ENCODE measurements around the gene ATXN7.
A peak's percentile ranks its signal among the peaks of the same experiment; 100 is the strongest.

Gene ATXN7

GRCh38 chr3:63845215-63845614 is 18.5 kb upstream of the ATXN7 start:
- Histone ChIP-seq H3K9me3 (ENCODE audit: control insufficient read depth in 1 of 2, low read length in 2 of 2) (no peaks in the 10 kb centered on the region), H3K36me3 (ENCODE audit: control insufficient read depth in 1 of 2, insufficient read depth in 2 of 2, low read length in 2 of 2) (no peaks in the 10 kb centered on the region), H3K4me3 (ENCODE audit: low read depth in 1 of 2, low read length in 2 of 2) (no peak overlapping the region), H3K27ac (ENCODE audit: low read depth, low read length) (no peak overlapping the region), H3K27me3 (ENCODE audit: control insufficient read depth in 1 of 2, insufficient read depth in 2 of 2, low read length in 2 of 2) (no peaks in the 10 kb centered on the region), H3K4me1 (ENCODE audit: control insufficient read depth in 1 of 2, insufficient read depth in 2 of 2, low read length in 2 of 2) (no peaks in the 10 kb centered on the region), H3K9ac (ENCODE audit: low read depth in 1 of 2, low read length in 2 of 2) (no peak overlapping the region)

GRCh38 chr3:63847718-63848450 is 15.8 kb upstream of the ATXN7 start:
- Histone ChIP-seq H3K27ac (ENCODE audit: low read depth, low read length) (no peak overlapping the region), H3K36me3 (ENCODE audit: control insufficient read depth in 1 of 2, insufficient read depth in 2 of 2, low read length in 2 of 2) (no peaks in the 10 kb centered on the region), H3K9me3 (ENCODE audit: control insufficient read depth in 1 of 2, low read length in 2 of 2) (no peaks in the 10 kb centered on the region), H3K4me1 (ENCODE audit: control insufficient read depth in 1 of 2, insufficient read depth in 2 of 2, low read length in 2 of 2) (no peaks in the 10 kb centered on the region), H3K9ac (ENCODE audit: low read depth in 1 of 2, low read length in 2 of 2) (no peak overlapping the region), H3K4me3 (ENCODE audit: low read depth in 1 of 2, low read length in 2 of 2) (no peak overlapping the region), H3K27me3 (ENCODE audit: control insufficient read depth in 1 of 2, insufficient read depth in 2 of 2, low read length in 2 of 2) (no peaks in the 10 kb centered on the region)

GRCh38 chr3:63849175-63849574 is 14.5 kb upstream of the ATXN7 start:
- Histone ChIP-seq H3K9ac (ENCODE audit: low read depth in 1 of 2, low read length in 2 of 2) (no peak overlapping the region), H3K36me3 (ENCODE audit: control insufficient read depth in 1 of 2, insufficient read depth in 2 of 2, low read length in 2 of 2) (no peaks in the 10 kb centered on the region), H3K4me3 (ENCODE audit: low read depth in 1 of 2, low read length in 2 of 2) (no peak overlapping the region), H3K27ac (ENCODE audit: low read depth, low read length) (no peak overlapping the region), H3K27me3 (ENCODE audit: control insufficient read depth in 1 of 2, insufficient read depth in 2 of 2, low read length in 2 of 2) (no peaks in the 10 kb centered on the region), H3K9me3 (ENCODE audit: control insufficient read depth in 1 of 2, low read length in 2 of 2) (no peaks in the 10 kb centered on the region), H3K4me1 (ENCODE audit: control insufficient read depth in 1 of 2, insufficient read depth in 2 of 2, low read length in 2 of 2) (no peaks in the 10 kb centered on the region)

GRCh38 chr3:63851287-63851686 is 12.4 kb upstream of the ATXN7 start:
- no peak overlapping the region for H3K9ac ChIP-seq (ENCODE audit: low read depth in 1 of 2, low read length in 2 of 2)
- no peaks in the 10 kb centered on the region for H3K36me3 ChIP-seq (ENCODE audit: control insufficient read depth in 1 of 2, insufficient read depth in 2 of 2, low read length in 2 of 2)
- no peak overlapping the region for H3K4me3 ChIP-seq (ENCODE audit: low read depth in 1 of 2, low read length in 2 of 2)
- no peaks in the 10 kb centered on the region for H3K27me3 ChIP-seq (ENCODE audit: control insufficient read depth in 1 of 2, insufficient read depth in 2 of 2, low read length in 2 of 2)
- no peak overlapping the region for H3K27ac ChIP-seq (ENCODE audit: low read depth, low read length)
- H3K9me3 ChIP-seq (ENCODE audit: control insufficient read depth in 1 of 2, low read length in 2 of 2): no peaks in the 10 kb centered on the region
- H3K4me1 ChIP-seq (ENCODE audit: control insufficient read depth in 1 of 2, insufficient read depth in 2 of 2, low read length in 2 of 2): no peaks in the 10 kb centered on the region

- Histone ChIP-seq H3K36me3 (ENCODE audit: control insufficient read depth in 1 of 2, insufficient read depth in 2 of 2, low read length in 2 of 2) (no peaks in the 10 kb centered on the region), H3K4me3 (ENCODE audit: low read depth in 1 of 2, low read length in 2 of 2) (no peak overlapping the region), H3K9me3 (ENCODE audit: control insufficient read depth in 1 of 2, low read length in 2 of 2) (no peaks in the 10 kb centered on the region), H3K27ac (ENCODE audit: low read depth, low read length) (no peak overlapping the region), H3K9ac (ENCODE audit: low read depth in 1 of 2, low read length in 2 of 2) (no peak overlapping the region), H3K27me3 (ENCODE audit: control insufficient read depth in 1 of 2, insufficient read depth in 2 of 2, low read length in 2 of 2) (no peaks in the 10 kb centered on the region), H3K4me1 (ENCODE audit: control insufficient read depth in 1 of 2, insufficient read depth in 2 of 2, low read length in 2 of 2) (no peaks in the 10 kb centered on the region)
Measured at GRCh38 chr3:63853106-63853505, 10.6 kb upstream of the ATXN7 start.

GRCh38 chr3:63855333-63855940 is 8.2 kb upstream of the ATXN7 start:
- H3K27me3 ChIP-seq (ENCODE audit: control insufficient read depth in 1 of 2, insufficient read depth in 2 of 2, low read length in 2 of 2): no peaks in the 10 kb centered on the region
- H3K4me3 ChIP-seq (ENCODE audit: low read depth in 1 of 2, low read length in 2 of 2): no peak overlapping the region
- H3K9ac ChIP-seq (ENCODE audit: low read depth in 1 of 2, low read length in 2 of 2): no peak overlapping the region
- H3K4me1 ChIP-seq (ENCODE audit: control insufficient read depth in 1 of 2, insufficient read depth in 2 of 2, low read length in 2 of 2): peaks cover 0 to 4% of the 10 kb centered on the region in 2 donors
- H3K36me3 ChIP-seq (ENCODE audit: control insufficient read depth in 1 of 2, insufficient read depth in 2 of 2, low read length in 2 of 2): no peaks in the 10 kb centered on the region
- H3K9me3 ChIP-seq (ENCODE audit: control insufficient read depth in 1 of 2, low read length in 2 of 2): no peaks in the 10 kb centered on the region
- no peak overlapping the region for H3K27ac ChIP-seq (ENCODE audit: low read depth, low read length)

GRCh38 chr3:63857311-63857710 is 6.4 kb upstream of the ATXN7 start:
- H3K4me3 ChIP-seq (ENCODE audit: low read depth in 1 of 2, low read length in 2 of 2): no peak overlapping the region
- no peak overlapping the region for H3K27ac ChIP-seq (ENCODE audit: low read depth, low read length)
- H3K9me3 ChIP-seq (ENCODE audit: control insufficient read depth in 1 of 2, low read length in 2 of 2): no peaks in the 10 kb centered on the region
- peaks cover 14 to 22% of the 10 kb centered on the region in 2 donors for H3K4me1 ChIP-seq (ENCODE audit: control insufficient read depth in 1 of 2, insufficient read depth in 2 of 2, low read length in 2 of 2)
- H3K9ac ChIP-seq (ENCODE audit: low read depth in 1 of 2, low read length in 2 of 2): no peak overlapping the region
- no peaks in the 10 kb centered on the region for H3K36me3 ChIP-seq (ENCODE audit: control insufficient read depth in 1 of 2, insufficient read depth in 2 of 2, low read length in 2 of 2)
- H3K27me3 ChIP-seq (ENCODE audit: control insufficient read depth in 1 of 2, insufficient read depth in 2 of 2, low read length in 2 of 2): no peaks in the 10 kb centered on the region

- Histone ChIP-seq H3K27ac (ENCODE audit: low read depth, low read length) (no peak overlapping the region), H3K27me3 (ENCODE audit: control insufficient read depth in 1 of 2, insufficient read depth in 2 of 2, low read length in 2 of 2) (no peaks in the 10 kb centered on the region), H3K4me3 (ENCODE audit: low read depth in 1 of 2, low read length in 2 of 2) (peak overlapping the region in 1 of 2 donors; percentile 38), H3K9me3 (ENCODE audit: control insufficient read depth in 1 of 2, low read length in 2 of 2) (no peaks in the 10 kb centered on the region), H3K9ac (ENCODE audit: low read depth in 1 of 2, low read length in 2 of 2) (no peak overlapping the region), H3K4me1 (ENCODE audit: control insufficient read depth in 1 of 2, insufficient read depth in 2 of 2, low read length in 2 of 2) (peaks cover 29 to 32% of the 10 kb centered on the region in 2 donors), H3K36me3 (ENCODE audit: control insufficient read depth in 1 of 2, insufficient read depth in 2 of 2, low read length in 2 of 2) (no peaks in the 10 kb centered on the region)
Measured at GRCh38 chr3:63860776-63861175, 2.9 kb upstream of the ATXN7 start.

- no peaks in the 10 kb centered on the region for H3K9me3 ChIP-seq (ENCODE audit: control insufficient read depth in 1 of 2, low read length in 2 of 2)
- H3K36me3 ChIP-seq (ENCODE audit: control insufficient read depth in 1 of 2, insufficient read depth in 2 of 2, low read length in 2 of 2): no peaks in the 10 kb centered on the region
- H3K4me1 ChIP-seq (ENCODE audit: control insufficient read depth in 1 of 2, insufficient read depth in 2 of 2, low read length in 2 of 2): peaks cover 29 to 32% of the 10 kb centered on the region in 2 donors
- no peaks in the 10 kb centered on the region for H3K27me3 ChIP-seq (ENCODE audit: control insufficient read depth in 1 of 2, insufficient read depth in 2 of 2, low read length in 2 of 2)
- H3K4me3 ChIP-seq (ENCODE audit: low read depth in 1 of 2, low read length in 2 of 2): peak overlapping the region in 1 of 2 donors; percentile 38
- no peak overlapping the region for H3K9ac ChIP-seq (ENCODE audit: low read depth in 1 of 2, low read length in 2 of 2)
- no peak overlapping the region for H3K27ac ChIP-seq (ENCODE audit: low read depth, low read length)
Measured at GRCh38 chr3:63861306-63861705, 2.4 kb upstream of the ATXN7 start.

GRCh38 chr3:63862804-63863149 is 890 bp upstream of the ATXN7 start:
- no peak overlapping the region for H3K27ac ChIP-seq (ENCODE audit: low read depth, low read length)
- H3K27me3 ChIP-seq (ENCODE audit: control insufficient read depth in 1 of 2, insufficient read depth in 2 of 2, low read length in 2 of 2): no peaks in the 10 kb centered on the region
- H3K4me3 ChIP-seq (ENCODE audit: low read depth in 1 of 2, low read length in 2 of 2): peak overlapping the region; percentile 76 to 87
- H3K9ac ChIP-seq (ENCODE audit: low read depth in 1 of 2, low read length in 2 of 2): peak overlapping the region; percentile 75 to 81
- no peaks in the 10 kb centered on the region for H3K36me3 ChIP-seq (ENCODE audit: control insufficient read depth in 1 of 2, insufficient read depth in 2 of 2, low read length in 2 of 2)
- H3K9me3 ChIP-seq (ENCODE audit: control insufficient read depth in 1 of 2, low read length in 2 of 2): no peaks in the 10 kb centered on the region
- peaks cover 29 to 32% of the 10 kb centered on the region in 2 donors for H3K4me1 ChIP-seq (ENCODE audit: control insufficient read depth in 1 of 2, insufficient read depth in 2 of 2, low read length in 2 of 2)
